WTC11 (cell line): ENCODE data around the gene WDR47. TPM values are rescaled to one million over a fixed set of nuclear protein-coding genes. Genes with fewer than 3 reads are reported as not detected.

Source experiments
- ATAC-seq: fragments of 200-7000 bp; cut with Tn5 transposase; 2 replicates; pipeline ENCODE4 v1.10.0; 2021; ENCODE audit warnings: mild to moderate bottlenecking, moderate library complexity
- Bru-seq: library from RNA; stranded (reverse); fragments of 400-500 nt; gene quantifications from one replicate; lab custom pipeline; 2021; lab: Mats Ljungman, UMichigan
- CTCF ChIA-PET: fragments of 300-600 bp; sonication (Branson Sonifier 250); formaldehyde crosslinking; loops from one replicate; lab custom pipeline; 2021; ENCODE audit warnings: antibody characterized with exemption; lab: Charles Lee
- POLR2A ChIA-PET: fragments of 350-600 bp; sonication (Branson Sonifier 250); formaldehyde crosslinking; loops from one replicate; lab custom pipeline; 2021; ENCODE audit warnings: antibody characterized with exemption; lab: Charles Lee
- DNase-seq: peaks from one replicate; pipeline ENCODE4 v3.0.0; 2021; ENCODE audit warnings: low spot score
- H3K27ac Mint-ChIP-seq: 2 replicates; pipeline ENCODE4 v1.8.0; 2021; ENCODE audit warnings: mixed read lengths
- H3K27me3 Mint-ChIP-seq: 2 replicates; pipeline ENCODE4 v1.8.0; 2021; ENCODE audit warnings: low read depth, mild to moderate bottlenecking, moderate library complexity, mixed read lengths
- H3K36me3 Mint-ChIP-seq: 2 replicates; pipeline ENCODE4 v1.8.0; 2021; ENCODE audit warnings: mixed read lengths
- H3K4me1 Mint-ChIP-seq: 2 replicates; pipeline ENCODE4 v1.8.0; 2022; ENCODE audit warnings: mixed read lengths
- H3K4me3 Mint-ChIP-seq: 2 replicates; pipeline ENCODE4 v1.8.0; 2021; ENCODE audit warnings: mild to moderate bottlenecking, moderate library complexity, mixed read lengths
- H3K9me3 Mint-ChIP-seq: 2 replicates; pipeline ENCODE4 v1.8.0; 2021; ENCODE audit warnings: mixed read lengths
- ARID4B ChIP-seq: sonication (generic); formaldehyde crosslinking; IDR thresholded peaks from 2 replicates; pipeline ENCODE4 v1.8.0; 2023; ENCODE audit warnings: missing genetic modification reagents, mild to moderate bottlenecking, borderline replicate concordance
- CREM ChIP-seq: sonication (generic); formaldehyde crosslinking; IDR thresholded peaks from 2 replicates; pipeline ENCODE4 v1.8.1; 2022; ENCODE audit warnings: mild to moderate bottlenecking, missing genetic modification reagents, moderate library complexity
- CTCF ChIP-seq: fragments of 200-600 bp; IDR thresholded peaks from 2 replicates; pipeline ENCODE4 v1.8.0; 2022; ENCODE audit warnings: antibody characterized with exemption
- ETV6 ChIP-seq: sonication (generic); formaldehyde crosslinking; IDR thresholded peaks from 2 replicates; pipeline ENCODE4 v1.8.1; 2022; ENCODE audit warnings: mild to moderate bottlenecking, missing genetic modification reagents
- FOXK1 ChIP-seq: sonication (generic); formaldehyde crosslinking; IDR thresholded peaks from 2 replicates; pipeline ENCODE4 v1.8.0; 2022; ENCODE audit warnings: mild to moderate bottlenecking, moderate library complexity, missing genetic modification reagents
- HMGXB4 ChIP-seq: sonication (generic); formaldehyde crosslinking; IDR thresholded peaks from 2 replicates; pipeline ENCODE4 v1.8.1; 2023; ENCODE audit warnings: mild to moderate bottlenecking, moderate library complexity, missing genetic modification reagents
- KAT7 ChIP-seq: sonication (generic); formaldehyde crosslinking; IDR thresholded peaks from 2 replicates; pipeline ENCODE4 v1.8.1; 2023; ENCODE audit warnings: missing genetic modification reagents, mild to moderate bottlenecking, borderline replicate concordance
- MXD4 ChIP-seq: fragments of 250-450 bp; sonication (Bioruptor Pico); IDR thresholded peaks from 2 replicates; pipeline ENCODE4 v1.8.0; 2021; ENCODE audit warnings: mild to moderate bottlenecking, moderate library complexity, borderline replicate concordance
- MYBL2 ChIP-seq: sonication (generic); formaldehyde crosslinking; IDR thresholded peaks from 2 replicates; pipeline ENCODE4 v1.8.1; 2023; ENCODE audit warnings: mild to moderate bottlenecking, moderate library complexity, missing genetic modification reagents
- NFYB ChIP-seq: sonication (generic); formaldehyde crosslinking; conservative IDR thresholded peaks from 2 replicates; pipeline ENCODE4 v1.8.0; 2022; ENCODE audit warnings: low read depth, missing genetic modification reagents
- PREB ChIP-seq: sonication (generic); formaldehyde crosslinking; IDR thresholded peaks from 2 replicates; pipeline ENCODE4 v1.8.1; 2022; ENCODE audit warnings: mild to moderate bottlenecking, missing genetic modification reagents, moderate library complexity, borderline replicate concordance
- SOX15 ChIP-seq: fragments of 250-450 bp; sonication (Bioruptor Pico); IDR thresholded peaks from 2 replicates; pipeline ENCODE4 v1.9.0; 2021; ENCODE audit warnings: mild to moderate bottlenecking
- USF2 ChIP-seq: sonication (generic); formaldehyde crosslinking; IDR thresholded peaks from 2 replicates; pipeline ENCODE4 v1.8.1; 2023; ENCODE audit warnings: mild to moderate bottlenecking, missing genetic modification reagents, moderate library complexity
- ZMAT4 ChIP-seq: fragments of 250-450 bp; sonication (Bioruptor Pico); IDR thresholded peaks from 2 replicates; pipeline ENCODE4 v1.9.0; 2021; ENCODE audit warnings: mild to moderate bottlenecking
- ZNF138 ChIP-seq: sonication (generic); formaldehyde crosslinking; conservative IDR thresholded peaks from 2 replicates; pipeline ENCODE4 v1.8.1; 2022; ENCODE audit warnings: mild to moderate bottlenecking, moderate library complexity, missing genetic modification reagents
- ZNF281 ChIP-seq: sonication (generic); formaldehyde crosslinking; IDR thresholded peaks from 2 replicates; pipeline ENCODE4 v1.8.0; 2023; ENCODE audit warnings: mild to moderate bottlenecking, missing genetic modification reagents
- ZNF416 ChIP-seq: fragments of 250-450 bp; sonication (Bioruptor Pico); IDR thresholded peaks from 2 replicates; pipeline ENCODE4 v1.9.0; 2021; ENCODE audit warnings: mild to moderate bottlenecking, inconsistent platforms
- ZSCAN18 ChIP-seq: fragments of 250-450 bp; sonication (Bioruptor Pico); IDR thresholded peaks from 2 replicates; pipeline ENCODE4 v2.1.2; 2022; ENCODE audit warnings: mild to moderate bottlenecking, moderate library complexity
- long read RNA-seq, 3 experiments: library from RNA in 1 of 3; library from capped mRNA in 1 of 3; library from polyadenylated mRNA in 1 of 3; unstranded in 2 of 3; stranded (forward) in 1 of 3; transcript quantifications; one replicate each; pipeline ENCODE4 v2.0.0, GENCODE V29; 2021
- total RNA-seq: library from RNA; stranded (reverse); gene quantifications from 3 replicates; pipeline ENCODE4 v1.2.3, GENCODE V29; 2021

WDR47 gene
- 6.9 to 8.0 TPM (median 7.0 TPM) in 3 replicates for total RNA-seq
- Bru-seq, nascent RNA = percentile 49 among the genes with signal in this experiment
- long read RNA-seq, experiment 1, full-length matches to known transcripts = 18 of 28 reads
- long read RNA-seq, experiment 1, partial matches to known transcripts = 4 of 28 reads
- long read RNA-seq, experiment 1, other reads (novel, unspliced or antisense) = 6 of 28 reads
- long read RNA-seq, experiment 2, full-length matches to known transcripts = 2 of 4 reads
- long read RNA-seq, experiment 2, partial matches to known transcripts = 1 of 4 reads
- long read RNA-seq, experiment 2, other reads (novel, unspliced or antisense) = 1 of 4 reads
- long read RNA-seq, experiment 3, partial matches to known transcripts = 2 of 2 reads
- long read RNA-seq, experiment 3, other reads (novel, unspliced or antisense) = 0 of 2 reads

- ChIA-PET POLR2A (interaction anchor here (1.0 to 1.5 kb wide), 4 partner anchors 19 to 73 kb away, joined by 3 to 6 read pairs (median 4); partner anchors contain the start of gene TAF13), CTCF (interaction anchor here (1.2 to 1.7 kb wide), 3 partner anchors 14 to 71 kb away, joined by 9 to 11 read pairs (median 10); a partner anchor contains a TSS)
- Mint-ChIP-seq H3K4me1 (peaks cover 12% of the 10 kb centered on the region), H3K9me3 (no peaks in the 10 kb centered on the region), H3K36me3 (no peaks in the 10 kb centered on the region), H3K4me3 (peak within 1 kb of the TSS; percentile 86), H3K27ac (no peak within 1 kb of the TSS; the same call in 1 of the 2 replicates), H3K27me3 (no peaks in the 10 kb centered on the region; the same call in 1 of the 2 replicates)
- DNase-seq (peak; percentile 94), ATAC-seq (peak; percentile 96)
- TF ChIP-seq ZSCAN18 = no peak
- TF ChIP-seq ZMAT4 (CRISPR knock-in tag) = no peak
- TF ChIP-seq ZNF416 (CRISPR knock-in tag) = 0 out of 2 replicates have a peak, but pooled peaks have one; percentile 71
- TF ChIP-seq NFYB = peak; percentile 25; the same call in 1 of the 2 replicates
- peak; percentile 66; the same call in 1 of the 2 replicates for TF ChIP-seq ARID4B (CRISPR knock-in tag)
- no peak for TF ChIP-seq MXD4
- no peak for TF ChIP-seq USF2 (CRISPR knock-in tag)
- TF ChIP-seq PREB (CRISPR knock-in tag) = no peak
- no peak for TF ChIP-seq ZNF138 (CRISPR knock-in tag)
- TF ChIP-seq CTCF = no peak
- no peak for TF ChIP-seq ZNF281 (CRISPR knock-in tag)
- TF ChIP-seq KAT7 (CRISPR knock-in tag) = no peak
- no peak; the same call in 1 of the 2 replicates for TF ChIP-seq CREM (CRISPR knock-in tag)
- peak; percentile 48; the same call in 1 of the 2 replicates for TF ChIP-seq HMGXB4 (CRISPR knock-in tag)
- no peak for TF ChIP-seq SOX15 (CRISPR knock-in tag)
- 0 out of 2 replicates have a peak, but pooled peaks have one; percentile 27 for TF ChIP-seq MYBL2
- TF ChIP-seq ETV6 (CRISPR knock-in tag) = 0 out of 2 replicates have a peak, but pooled peaks have one; percentile 67
- TF ChIP-seq FOXK1 = peak; percentile 61; the same call in 1 of the 2 replicates
These were observed at the start of gene WDR47 for GRCh38 chr1:109041621-109042468. Gene WDR47 (minus strand): TSS chr1:109042102. CDS start chr1:109023512, 18,590 bp downstream.
